ENCODE results near the gene LMBR1. TPM values are rescaled to one million over a fixed set of nuclear protein-coding genes. Genes with fewer than 3 reads are reported as not detected.

Gene LMBR1
- total and polyA plus RNA-seq, 2 of the 4 experiments (the other 2 are of a cell fraction): 11.9 to 19.9 TPM

GRCh38 chr7:156792611-156793010, 100.4 kb downstream of the LMBR1 start:
- H2BK5ac ChIP-seq (ENCODE audit: low read depth, low read length, poor library complexity, severe bottlenecking): no peak overlapping the region
- no peaks in the 10 kb centered on the region; the same call in 1 of the 2 replicates for H3K9me1 ChIP-seq (ENCODE audit: insufficient read depth, low read length)
- H2AK5ac ChIP-seq (ENCODE audit: low read depth, low read length): no peak overlapping the region
- ATAC-seq (ENCODE audit: low read depth) (no peak), DNase-seq (no peak)
- POLR2A ChIA-PET (ENCODE audit: unreplicated experiment): no interaction called here
- H4K91ac ChIP-seq (ENCODE audit: insufficient read depth, low read depth, low read length): no peak overlapping the region
- no peak overlapping the region for H3K4me2 ChIP-seq (ENCODE audit: low read depth, low read length)
- H2BK120ac ChIP-seq (ENCODE audit: low read depth, low read length): no peak overlapping the region
- H4K20me1 ChIP-seq (ENCODE audit: insufficient read depth, low read length): no peaks in the 10 kb centered on the region
- no peak overlapping the region for H2BK20ac ChIP-seq (ENCODE audit: low read depth, low read length)
- H3K14ac ChIP-seq (replicated peaks; ENCODE audit: low read depth, low read length): no peak overlapping the region
- dilution Hi-C loops (cut with HindIII; ENCODE audit: low sequenced_read_pairs, unreplicated experiment): no loop called here
- TF ChIP-seq CHD1 (IDR thresholded peaks at IDR 0.05; ENCODE audit: low read depth, low read length) (no peak), FOS (IDR thresholded peaks at IDR 0.05; ENCODE audit: low read depth, low read length) (no peak), CEBPB (IDR thresholded peaks at IDR 0.05; ENCODE audit: low read depth, low read length) (no peak), RAD21 (IDR thresholded peaks at IDR 0.05; ENCODE audit: low read length) (no peak), SMC3 (IDR thresholded peaks at IDR 0.05; ENCODE audit: low read depth, low read length) (no peak), RCOR1 (IDR thresholded peaks at IDR 0.05; ENCODE audit: insufficient replicate concordance, low read length) (no peak), MXI1 (IDR thresholded peaks at IDR 0.05; ENCODE audit: borderline replicate concordance, low read depth, low read length) (no peak), MAZ (IDR thresholded peaks at IDR 0.05; ENCODE audit: borderline replicate concordance, low read depth, low read length) (no peak), NFE2L2 (IDR thresholded peaks at IDR 0.05; ENCODE audit: low read depth, low read length) (no peak)
- TF ChIP-seq, protein P1, sequence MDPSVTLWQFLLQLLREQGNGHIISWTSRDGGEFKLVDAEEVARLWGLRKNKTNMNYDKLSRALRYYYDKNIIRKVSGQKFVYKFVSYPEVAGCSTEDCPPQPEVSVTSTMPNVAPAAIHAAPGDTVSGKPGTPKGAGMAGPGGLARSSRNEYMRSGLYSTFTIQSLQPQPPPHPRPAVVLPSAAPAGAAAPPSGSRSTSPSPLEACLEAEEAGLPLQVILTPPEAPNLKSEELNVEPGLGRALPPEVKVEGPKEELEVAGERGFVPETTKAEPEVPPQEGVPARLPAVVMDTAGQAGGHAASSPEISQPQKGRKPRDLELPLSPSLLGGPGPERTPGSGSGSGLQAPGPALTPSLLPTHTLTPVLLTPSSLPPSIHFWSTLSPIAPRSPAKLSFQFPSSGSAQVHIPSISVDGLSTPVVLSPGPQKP (IDR thresholded peaks at IDR 0.05; ENCODE audit: borderline replicate concordance, low read depth, low read length): no peak
- TF ChIP-seq, protein P2, sequence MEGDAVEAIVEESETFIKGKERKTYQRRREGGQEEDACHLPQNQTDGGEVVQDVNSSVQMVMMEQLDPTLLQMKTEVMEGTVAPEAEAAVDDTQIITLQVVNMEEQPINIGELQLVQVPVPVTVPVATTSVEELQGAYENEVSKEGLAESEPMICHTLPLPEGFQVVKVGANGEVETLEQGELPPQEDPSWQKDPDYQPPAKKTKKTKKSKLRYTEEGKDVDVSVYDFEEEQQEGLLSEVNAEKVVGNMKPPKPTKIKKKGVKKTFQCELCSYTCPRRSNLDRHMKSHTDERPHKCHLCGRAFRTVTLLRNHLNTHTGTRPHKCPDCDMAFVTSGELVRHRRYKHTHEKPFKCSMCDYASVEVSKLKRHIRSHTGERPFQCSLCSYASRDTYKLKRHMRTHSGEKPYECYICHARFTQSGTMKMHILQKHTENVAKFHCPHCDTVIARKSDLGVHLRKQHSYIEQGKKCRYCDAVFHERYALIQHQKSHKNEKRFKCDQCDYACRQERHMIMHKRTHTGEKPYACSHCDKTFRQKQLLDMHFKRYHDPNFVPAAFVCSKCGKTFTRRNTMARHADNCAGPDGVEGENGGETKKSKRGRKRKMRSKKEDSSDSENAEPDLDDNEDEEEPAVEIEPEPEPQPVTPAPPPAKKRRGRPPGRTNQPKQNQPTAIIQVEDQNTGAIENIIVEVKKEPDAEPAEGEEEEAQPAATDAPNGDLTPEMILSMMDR (conservative IDR thresholded peaks at IDR 0.05; ENCODE audit: low read depth, low read length): no peak
- WGBS, 2 experiments (ENCODE audit: extremely low coverage in 2 of 2, insufficient read length in 1 of 2): no CpG with 5 or more reads among the region's 5 CpGs
- H2AK9ac ChIP-seq (replicated peaks; ENCODE audit: low read depth, low read length, poor library complexity): no peak overlapping the region
- H3K79me1 ChIP-seq (ENCODE audit: low read depth in 1 of 2, low read length in 2 of 2): no peaks in the 10 kb centered on the region
- no peaks in the 10 kb centered on the region for H3K4me1 ChIP-seq (ENCODE audit: control insufficient read depth, insufficient read depth, low read length)
- no peak overlapping the region for H3K27ac ChIP-seq (ENCODE audit: insufficient read depth, low read length)
- intact Hi-C loops (cut with micrococcal nuclease): no loop called here
- no peak overlapping the region for H3K4ac ChIP-seq (ENCODE audit: low read depth, low read length)
- H4K5ac ChIP-seq (ENCODE audit: low read depth, low read length): no peak overlapping the region
- CTCF ChIA-PET: interaction anchor here (1.2 kb wide), 1 partner anchor 14 kb away, joined by 3 read pairs; no protein-coding TSS in a partner anchor
- no peaks in the 10 kb centered on the region for H3K9me3 ChIP-seq (ENCODE audit: control insufficient read depth, insufficient read depth, low read length)
- H2BK15ac ChIP-seq (ENCODE audit: low read depth, low read length): no peak overlapping the region
- H3K56ac ChIP-seq (ENCODE audit: extremely low read depth, insufficient read depth, low read length): no peak overlapping the region
- 0 out of 2 replicates have a peak, but pooled peaks cover 1% of the 10 kb centered on the region for H3K36me3 ChIP-seq (ENCODE audit: control insufficient read depth, insufficient read depth, low read length)
- H3K27me3 ChIP-seq (ENCODE audit: control insufficient read depth, insufficient read depth, low read length): no peaks in the 10 kb centered on the region
- no peak overlapping the region for H2AFZ ChIP-seq (replicated peaks; ENCODE audit: low read length, poor library complexity)
- H3K4me3 ChIP-seq (ENCODE audit: insufficient read depth, low read depth, low read length): no peak overlapping the region
- no TSS peak for BruUV-seq (replicated peaks)
- H3K23ac ChIP-seq (ENCODE audit: low read depth, low read length): no peak overlapping the region
- H4K8ac ChIP-seq (ENCODE audit: low read depth in 2 of 2, low read length in 2 of 2): no peak overlapping the region
- in situ Hi-C loops (cut with MboI; ENCODE audit: low sequenced_read_pairs): no loop called here
- no peak overlapping the region for H3K9ac ChIP-seq (ENCODE audit: low read depth, low read length)
- no peak overlapping the region for H3K18ac ChIP-seq (ENCODE audit: low read depth, low read length)

Measured in IMR-90 (cell line).